ENCODE results near the gene ZNF491.
"Not testable (repeated sequence)": the region's sequence is repeated elsewhere in the genome, so short reads cannot be mapped to it uniquely, and the experiment has no call there.

ZNF491 gene

GRCh38 chr19:11832253-11832912 is 34.1 kb downstream of the ZNF491 start:
- DNase-seq = no peak
- no peak for TF ChIP-seq CTCF (IDR thresholded peaks at IDR 0.05; ENCODE audit: low read depth, low read length, missing control alignments)
- no peak overlapping the region for H3K27ac ChIP-seq
- H3K36me3 ChIP-seq (replicated peaks) = peaks cover 42% of the 10 kb centered on the region
- H3K27me3 ChIP-seq (replicated peaks) = no peaks in the 10 kb centered on the region
- in situ Hi-C loops (cut with HindIII; ENCODE audit: low pct_ligation_motif_present, low sequenced_read_pairs) = no loop called here
- H3K4me3 ChIP-seq (ENCODE audit: low read depth, low read length) = no peak overlapping the region

- no peaks in the 10 kb centered on the region for H3K27me3 ChIP-seq (replicated peaks)
- H3K36me3 ChIP-seq (replicated peaks) = peaks cover 42% of the 10 kb centered on the region
- H3K27ac ChIP-seq = no peak overlapping the region
- H3K4me3 ChIP-seq (ENCODE audit: low read depth, low read length) = no peak overlapping the region
- TF ChIP-seq CTCF (IDR thresholded peaks at IDR 0.05; ENCODE audit: low read depth, low read length, missing control alignments) = no peak
- in situ Hi-C loops (cut with HindIII; ENCODE audit: low pct_ligation_motif_present, low sequenced_read_pairs) = no loop called here
- DNase-seq = no peak
Measured at GRCh38 chr19:11833541-11833940, 35.2 kb downstream of the ZNF491 start.

GRCh38 chr19:11835626-11836066 is 37.3 kb downstream of the ZNF491 start:
- H3K36me3 ChIP-seq (replicated peaks) = peaks cover 36% of the 10 kb centered on the region
- DNase-seq; H3K27me3 ChIP-seq (replicated peaks); in situ Hi-C loops (cut with HindIII; ENCODE audit: low pct_ligation_motif_present, low sequenced_read_pairs); H3K27ac ChIP-seq; H3K4me3 ChIP-seq (ENCODE audit: low read depth, low read length): not testable (repeated sequence)

GRCh38 chr19:11843722-11844121 is 45.4 kb downstream of the ZNF491 start:
- Histone ChIP-seq H3K27me3 (replicated peaks) (no peaks in the 10 kb centered on the region), H3K27ac (no peak overlapping the region), H3K4me3 (ENCODE audit: low read depth, low read length) (no peak overlapping the region), H3K36me3 (replicated peaks) (no peaks in the 10 kb centered on the region)
- in situ Hi-C loops (cut with HindIII; ENCODE audit: low pct_ligation_motif_present, low sequenced_read_pairs) = no loop called here
- no peak for DNase-seq
- TF ChIP-seq CTCF (IDR thresholded peaks at IDR 0.05; ENCODE audit: low read depth, low read length, missing control alignments) = no peak

- in situ Hi-C loops (cut with HindIII; ENCODE audit: low pct_ligation_motif_present, low sequenced_read_pairs); H3K27me3 ChIP-seq (replicated peaks); DNase-seq; H3K27ac ChIP-seq; H3K36me3 ChIP-seq (replicated peaks); H3K4me3 ChIP-seq (ENCODE audit: low read depth, low read length): not testable (repeated sequence)
- TF ChIP-seq CTCF (IDR thresholded peaks at IDR 0.05; ENCODE audit: low read depth, low read length, missing control alignments) = peak; percentile 8
Measured at GRCh38 chr19:11847615-11848014, 49.3 kb downstream of the ZNF491 start.

- DNase-seq = no peak
- Histone ChIP-seq H3K4me3 (ENCODE audit: low read depth, low read length) (peak overlapping the region; percentile 67), H3K27me3 (replicated peaks) (no peaks in the 10 kb centered on the region), H3K27ac (no peak overlapping the region), H3K36me3 (replicated peaks) (no peaks in the 10 kb centered on the region)
- in situ Hi-C loops (cut with HindIII; ENCODE audit: low pct_ligation_motif_present, low sequenced_read_pairs) = no loop called here
- TF ChIP-seq CTCF (IDR thresholded peaks at IDR 0.05; ENCODE audit: low read depth, low read length, missing control alignments) = no peak
Measured at GRCh38 chr19:11848200-11848593, 49.9 kb downstream of the ZNF491 start.
